ENCODE results near the gene LRMDA. TPM values are rescaled to one million over a fixed set of nuclear protein-coding genes. Genes with fewer than 3 reads are reported as not detected.

Gene LRMDA
- total and polyA plus RNA-seq, 2 of the 8 experiments (the other 6 are each of a cell fraction or from before 2014, with no cell fraction given), result 0.86 to 2.8 TPM

DNA sequence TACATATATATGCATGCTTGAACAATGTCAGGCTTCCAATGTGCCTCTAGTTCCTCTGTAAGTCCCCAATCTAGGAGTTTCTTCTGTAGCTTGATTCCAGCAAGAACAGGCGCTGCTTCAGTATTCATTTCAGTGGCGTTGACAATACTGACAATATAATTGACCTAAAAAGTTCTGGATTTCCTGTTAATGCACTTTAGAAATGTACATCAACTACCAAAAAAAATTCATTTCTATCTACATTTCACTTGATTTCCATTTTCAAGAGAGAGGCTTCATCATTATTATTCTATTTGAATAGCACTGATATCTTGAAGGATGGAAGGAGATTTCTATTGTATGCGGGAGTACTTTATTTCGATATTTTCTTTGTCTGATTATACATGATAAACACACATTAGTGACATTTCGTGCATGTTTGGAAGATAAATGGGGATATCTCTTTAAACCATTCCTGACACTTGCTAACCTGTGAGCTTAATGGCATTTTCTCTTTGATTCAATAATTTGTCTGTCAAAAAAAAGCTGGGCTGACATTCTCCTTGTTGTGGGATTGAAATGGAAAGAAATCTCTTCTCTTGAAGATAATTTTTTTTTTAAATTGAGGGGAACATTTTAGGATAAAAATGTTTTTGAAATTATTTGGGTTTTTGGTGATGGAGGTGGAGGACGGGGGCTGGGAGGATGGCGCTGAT is 568.2 kb downstream of the LRMDA start:
- Histone ChIP-seq H3K9me3 (ENCODE audit: insufficient read depth in 2 of 2, low read depth in 1 of 2, low read length in 1 of 2) (no peaks in the 10 kb centered on the region), H3K4me1 (replicated peaks in 1 of 4; ENCODE audit: control insufficient read depth in 3 of 4, insufficient read depth in 4 of 4, low read length in 3 of 4) (peaks cover 2 to 9% (median 4%) of the 10 kb centered on the region in 4 experiments; a peak in 4 of 7 replicates), H3K36me3 (ENCODE audit: control insufficient read depth in 2 of 4, insufficient read depth in 4 of 4, low read length in 3 of 4) (no peaks in the 10 kb centered on the region), H2BK5ac (ENCODE audit: low read depth, low read length) (no peak overlapping the region), H3K4ac (replicated peaks; ENCODE audit: insufficient read length, low read depth, low read length) (no peak overlapping the region), H3K4me3 (ENCODE audit: extremely low read depth in 1 of 4, insufficient read depth in 2 of 4, low read depth in 3 of 4, low read length in 4 of 4) (no peak overlapping the region), H4K20me1 (replicated peaks in 1 of 2; ENCODE audit: control insufficient read depth in 1 of 2, insufficient read depth in 2 of 2, low read length in 2 of 2) (no peaks in the 10 kb centered on the region), H3K14ac (ENCODE audit: insufficient read length) (no peak overlapping the region), H3K18ac (ENCODE audit: extremely low read depth, low read length) (no peak overlapping the region), H2BK20ac (ENCODE audit: low read length) (no peak overlapping the region), H2BK15ac (ENCODE audit: low read length) (no peak overlapping the region), H3K23me2 (ENCODE audit: low read depth, low read length) (no peaks in the 10 kb centered on the region), H4K91ac (replicated peaks; ENCODE audit: insufficient read length, low read length) (no peak overlapping the region), H3K23ac (ENCODE audit: insufficient read length) (no peak overlapping the region), H3K4me2 (ENCODE audit: insufficient read depth in 1 of 2, low read depth in 2 of 2, low read length in 2 of 2) (no peak overlapping the region), H3K56ac (replicated peaks; ENCODE audit: insufficient read length, low read depth, low read length) (no peak overlapping the region), H2BK12ac (ENCODE audit: low read depth, low read length) (no peak overlapping the region), H2BK120ac (replicated peaks; ENCODE audit: low read depth, low read length) (no peak overlapping the region), H3K27me3 (replicated peaks in 1 of 4; ENCODE audit: control insufficient read depth in 3 of 4, extremely low read depth in 1 of 4, insufficient read depth in 3 of 4, low read length in 3 of 4) (no peaks in the 10 kb centered on the region; a peak in 2 of 7 replicates), H3K9ac (replicated peaks in 1 of 4; ENCODE audit: extremely low read depth in 1 of 4, low read depth in 3 of 4, low read length in 3 of 4) (no peak overlapping the region), H3K79me1 (ENCODE audit: low read depth, low read length) (no peaks in the 10 kb centered on the region), H2AFZ (ENCODE audit: low read length) (no peak overlapping the region), H3K27ac (ENCODE audit: low read depth, low read length) (no peak overlapping the region), H4K8ac (ENCODE audit: extremely low read depth, insufficient read depth, low read length) (no peak overlapping the region), H4K5ac (ENCODE audit: insufficient read length, low read depth, low read length) (no peak overlapping the region), H3K79me2 (ENCODE audit: control insufficient read depth in 1 of 2, insufficient read depth in 2 of 2, low read length in 2 of 2) (no peaks in the 10 kb centered on the region), H2AK5ac (ENCODE audit: low read depth, low read length) (no peak overlapping the region)
- TF ChIP-seq FOSL1 (IDR thresholded peaks at IDR 0.05; ENCODE audit: insufficient read depth, low read depth, low read length) (no peak), KDM4A (IDR thresholded peaks at IDR 0.05; ENCODE audit: low read depth, low read length, severe bottlenecking) (no peak), HDAC2 (IDR thresholded peaks at IDR 0.05; ENCODE audit: borderline replicate concordance in 1 of 2, low read depth in 2 of 2, low read length in 2 of 2) (no peak)
- CTCF ChIA-PET (ENCODE audit: partially characterized antibody), result interaction anchor here (1.0 to 1.5 kb wide), 4 partner anchors 27 to 411 kb away, joined by 3 read pairs; no protein-coding TSS in a partner anchor
- no peak for FAIRE-seq
- 83 to 100% methylated on average over 2 to 7 of the region's 7 CpGs for WGBS, 2 experiments (ENCODE audit: extremely low coverage in 1 of 2, insufficient coverage in 1 of 2, insufficient read length in 1 of 2, insufficient replicate concordance in 2 of 2, low coverage in 1 of 2, low lambda C conversion rate in 2 of 2, missing lambda C conversion rate in 1 of 2)
- POLR2A ChIA-PET (ENCODE audit: partially characterized antibody), result no interaction called here
- no peak for DNase-seq (ENCODE audit: low read depth in 1 of 2, low spot score in 2 of 2)
